ENCODE results near the gene GALNT17.
"Not testable (repeated sequence)": the region's sequence is repeated elsewhere in the genome, so short reads cannot be mapped to it uniquely, and the experiment has no call there.

Gene GALNT17

GRCh38 chr7:71574153-71574860 is 442.4 kb downstream of the GALNT17 start:
- Histone ChIP-seq H3K27me3 (replicated peaks; ENCODE audit: control insufficient read depth, insufficient read depth, low read length) (no peaks in the 10 kb centered on the region), H3K4me3 (replicated peaks; ENCODE audit: low read depth, low read length) (no peak overlapping the region), H3K36me3 (ENCODE audit: control insufficient read depth, insufficient read depth, low read length) (no peaks in the 10 kb centered on the region)
- no peak for DNase-seq (ENCODE audit: extremely low read depth, insufficient read length)
- TF ChIP-seq, protein P1, sequence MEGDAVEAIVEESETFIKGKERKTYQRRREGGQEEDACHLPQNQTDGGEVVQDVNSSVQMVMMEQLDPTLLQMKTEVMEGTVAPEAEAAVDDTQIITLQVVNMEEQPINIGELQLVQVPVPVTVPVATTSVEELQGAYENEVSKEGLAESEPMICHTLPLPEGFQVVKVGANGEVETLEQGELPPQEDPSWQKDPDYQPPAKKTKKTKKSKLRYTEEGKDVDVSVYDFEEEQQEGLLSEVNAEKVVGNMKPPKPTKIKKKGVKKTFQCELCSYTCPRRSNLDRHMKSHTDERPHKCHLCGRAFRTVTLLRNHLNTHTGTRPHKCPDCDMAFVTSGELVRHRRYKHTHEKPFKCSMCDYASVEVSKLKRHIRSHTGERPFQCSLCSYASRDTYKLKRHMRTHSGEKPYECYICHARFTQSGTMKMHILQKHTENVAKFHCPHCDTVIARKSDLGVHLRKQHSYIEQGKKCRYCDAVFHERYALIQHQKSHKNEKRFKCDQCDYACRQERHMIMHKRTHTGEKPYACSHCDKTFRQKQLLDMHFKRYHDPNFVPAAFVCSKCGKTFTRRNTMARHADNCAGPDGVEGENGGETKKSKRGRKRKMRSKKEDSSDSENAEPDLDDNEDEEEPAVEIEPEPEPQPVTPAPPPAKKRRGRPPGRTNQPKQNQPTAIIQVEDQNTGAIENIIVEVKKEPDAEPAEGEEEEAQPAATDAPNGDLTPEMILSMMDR (IDR thresholded peaks at IDR 0.05; ENCODE audit: insufficient read depth, low read length, poor library complexity, severe bottlenecking): no peak

GRCh38 chr7:71580027-71580426 is 448.1 kb downstream of the GALNT17 start:
- DNase-seq (ENCODE audit: extremely low read depth, insufficient read length): no peak
- TF ChIP-seq, protein P1 (IDR thresholded peaks at IDR 0.05; ENCODE audit: insufficient read depth, low read length, poor library complexity, severe bottlenecking): no peak
- Histone ChIP-seq H3K27me3 (replicated peaks; ENCODE audit: control insufficient read depth, insufficient read depth, low read length) (no peaks in the 10 kb centered on the region), H3K4me3 (replicated peaks; ENCODE audit: low read depth, low read length) (no peak overlapping the region), H3K36me3 (ENCODE audit: control insufficient read depth, insufficient read depth, low read length) (no peaks in the 10 kb centered on the region)

GRCh38 chr7:71584256-71584655 is 452.3 kb downstream of the GALNT17 start:
- Histone ChIP-seq H3K36me3 (ENCODE audit: control insufficient read depth, insufficient read depth, low read length) (no peaks in the 10 kb centered on the region), H3K27me3 (replicated peaks; ENCODE audit: control insufficient read depth, insufficient read depth, low read length) (no peaks in the 10 kb centered on the region), H3K4me3 (replicated peaks; ENCODE audit: low read depth, low read length) (no peak overlapping the region)
- no peak for DNase-seq (ENCODE audit: extremely low read depth, insufficient read length)
- TF ChIP-seq, protein P1 (IDR thresholded peaks at IDR 0.05; ENCODE audit: insufficient read depth, low read length, poor library complexity, severe bottlenecking): no peak

GRCh38 chr7:71591876-71592275 is 459.9 kb downstream of the GALNT17 start:
- TF ChIP-seq, protein P1 (IDR thresholded peaks at IDR 0.05; ENCODE audit: insufficient read depth, low read length, poor library complexity, severe bottlenecking): no peak
- no peak for DNase-seq (ENCODE audit: extremely low read depth, insufficient read length)
- Histone ChIP-seq H3K4me3 (replicated peaks; ENCODE audit: low read depth, low read length) (no peak overlapping the region), H3K27me3 (replicated peaks; ENCODE audit: control insufficient read depth, insufficient read depth, low read length) (no peaks in the 10 kb centered on the region), H3K36me3 (ENCODE audit: control insufficient read depth, insufficient read depth, low read length) (no peaks in the 10 kb centered on the region)

- not testable (repeated sequence) for H3K4me3 ChIP-seq (replicated peaks; ENCODE audit: low read depth, low read length); H3K27me3 ChIP-seq (replicated peaks; ENCODE audit: control insufficient read depth, insufficient read depth, low read length); H3K36me3 ChIP-seq (ENCODE audit: control insufficient read depth, insufficient read depth, low read length); DNase-seq (ENCODE audit: extremely low read depth, insufficient read length)
Measured at GRCh38 chr7:71592388-71592787, 460.4 kb downstream of the GALNT17 start.

DNA sequence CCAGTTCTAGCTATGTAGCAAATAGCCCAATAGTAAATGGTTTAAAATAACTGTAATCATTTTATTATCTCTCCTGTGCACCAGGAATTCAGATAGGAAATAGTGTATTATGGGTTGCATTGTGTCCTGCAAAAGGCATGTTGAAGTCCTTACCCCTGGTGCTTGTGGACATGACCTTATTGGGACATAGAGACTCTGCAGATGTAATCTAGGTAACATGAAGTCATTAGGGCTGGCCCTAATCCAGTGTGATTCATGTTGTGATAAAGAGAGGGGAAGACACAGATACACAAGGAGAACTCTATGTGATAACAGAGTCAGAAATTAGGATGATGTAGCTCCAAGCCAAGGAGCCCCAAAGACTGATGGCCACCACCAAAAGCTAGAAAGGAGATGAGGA is 462.8 kb downstream of the GALNT17 start:
- TF ChIP-seq, protein P1 (IDR thresholded peaks at IDR 0.05; ENCODE audit: insufficient read depth, low read length, poor library complexity, severe bottlenecking): no peak
- DNase-seq (ENCODE audit: extremely low read depth, insufficient read length): no peak
- H3K27me3 ChIP-seq (replicated peaks; ENCODE audit: control insufficient read depth, insufficient read depth, low read length): no peaks in the 10 kb centered on the region
- no peaks in the 10 kb centered on the region for H3K36me3 ChIP-seq (ENCODE audit: control insufficient read depth, insufficient read depth, low read length)
- no peak overlapping the region for H3K4me3 ChIP-seq (replicated peaks; ENCODE audit: low read depth, low read length)
